ENCODE data around the gene RGL1. TPM values are rescaled to one million over a fixed set of nuclear protein-coding genes. Genes with fewer than 3 reads are reported as not detected.

Gene RGL1
- total and polyA plus RNA-seq, 9 of the 15 experiments (the other 6 are each of a cell fraction or from before 2014, with no cell fraction given) = under 0.01 to 0.07 (median 0.04) TPM

GRCh38 chr1:183787704-183788103 lies 17.2 kb upstream of the RGL1 start:
- H4K20me1 ChIP-seq (replicated peaks; ENCODE audit: control insufficient read depth, insufficient read depth, low read length) = no peaks in the 10 kb centered on the region
- no peaks in the 10 kb centered on the region for H3K9me3 ChIP-seq (replicated peaks; ENCODE audit: control insufficient read depth, insufficient read depth, low read depth, low read length)
- H3K36me3 ChIP-seq (ENCODE audit: control insufficient read depth, insufficient read depth, low read length) = no peaks in the 10 kb centered on the region
- no peak for ATAC-seq
- H3K27me3 ChIP-seq (ENCODE audit: control insufficient read depth in 2 of 2, insufficient read depth in 2 of 2, low read length in 2 of 2) = peaks cover 0 to 6% of the 10 kb centered on the region in 2 experiments; a peak in 2 of 5 replicates
- H3K9me1 ChIP-seq (ENCODE audit: control insufficient read depth, insufficient read depth, low read length) = no peaks in the 10 kb centered on the region
- WGBS (ENCODE audit: insufficient coverage, low coverage, missing lambda C conversion rate) = 0% methylated on average over 2 of the region's 2 CpGs
- CTCF ChIA-PET (ENCODE audit: low intra/inter-chr PET ratio) = no interaction called here
- H3K27ac ChIP-seq (ENCODE audit: extremely low read depth, low read depth, low read length) = no peak overlapping the region
- no peak for TF ChIP-seq BACH1 (tag; IDR thresholded peaks at IDR 0.05)
- no peak for TF ChIP-seq MXI1 (IDR thresholded peaks at IDR 0.05; ENCODE audit: low read depth, low read length)
- no peak for TF ChIP-seq DNMT1 (IDR thresholded peaks at IDR 0.05)
- no peak for TF ChIP-seq ZNF175 (CRISPR knock-in tag; IDR thresholded peaks at IDR 0.05; ENCODE audit: low read depth)
- TF ChIP-seq RBM39 (optimal IDR thresholded peaks at IDR 0.05; ENCODE audit: low read depth, low read length) = no peak
- TF ChIP-seq HEY1 (CRISPR knock-in tag; IDR thresholded peaks at IDR 0.05; ENCODE audit: borderline replicate concordance) = no peak
- H3K79me2 ChIP-seq (ENCODE audit: control insufficient read depth, insufficient read depth, low read length) = no peaks in the 10 kb centered on the region
- POLR2A ChIA-PET = no interaction called here
- no peak overlapping the region for H2AFZ ChIP-seq (ENCODE audit: low read depth, low read length)
- no TSS peak for BruUV-seq (replicated peaks)
- H3K4me2 ChIP-seq (ENCODE audit: insufficient read depth, low read length) = no peak overlapping the region
- H3K4me1 ChIP-seq (replicated peaks in 1 of 2; ENCODE audit: control insufficient read depth in 2 of 2, insufficient read depth in 2 of 2, low read length in 2 of 2) = no peaks in the 10 kb centered on the region
- H3K9ac ChIP-seq (ENCODE audit: insufficient read depth in 1 of 2, low read depth in 2 of 2, low read length in 2 of 2) = no peak overlapping the region
- DNase-seq (ENCODE audit: extremely low read depth in 1 of 4, low spot score in 3 of 4) = no peak
- intact Hi-C loops (cut with micrococcal nuclease) = no loop called here
- no peak for FAIRE-seq
- in situ Hi-C loops (cut with MboI) = no loop called here
- no peak overlapping the region for H3K4me3 ChIP-seq

- Histone ChIP-seq H3K79me2 (ENCODE audit: control insufficient read depth, insufficient read depth, low read length) (no peaks in the 10 kb centered on the region), H3K9me1 (ENCODE audit: control insufficient read depth, insufficient read depth, low read length) (no peaks in the 10 kb centered on the region), H3K27me3 (ENCODE audit: control insufficient read depth in 2 of 2, insufficient read depth in 2 of 2, low read length in 2 of 2) (no peaks in the 10 kb centered on the region), H3K9ac (ENCODE audit: insufficient read depth in 1 of 2, low read depth in 2 of 2, low read length in 2 of 2) (no peak overlapping the region), H2AFZ (ENCODE audit: low read depth, low read length) (no peak overlapping the region), H3K36me3 (ENCODE audit: control insufficient read depth, insufficient read depth, low read length) (no peaks in the 10 kb centered on the region), H4K20me1 (replicated peaks; ENCODE audit: control insufficient read depth, insufficient read depth, low read length) (no peaks in the 10 kb centered on the region), H3K27ac (ENCODE audit: extremely low read depth, low read depth, low read length) (no peak overlapping the region), H3K4me3 (no peak overlapping the region), H3K4me1 (replicated peaks in 1 of 2; ENCODE audit: control insufficient read depth in 2 of 2, insufficient read depth in 2 of 2, low read length in 2 of 2) (no peaks in the 10 kb centered on the region), H3K4me2 (ENCODE audit: insufficient read depth, low read length) (no peak overlapping the region), H3K9me3 (replicated peaks; ENCODE audit: control insufficient read depth, insufficient read depth, low read depth, low read length) (no peaks in the 10 kb centered on the region)
- BruUV-seq (replicated peaks) = no TSS peak
- FAIRE-seq (no peak), DNase-seq (ENCODE audit: extremely low read depth in 1 of 4, low spot score in 3 of 4) (no peak), ATAC-seq (no peak)
- TF ChIP-seq NCOA2 (IDR thresholded peaks at IDR 0.05; ENCODE audit: partially characterized antibody in 2 of 2) = no peak
- TF ChIP-seq RUNX1 (IDR thresholded peaks at IDR 0.05; ENCODE audit: low read depth) = no peak
- TF ChIP-seq PRMT5 (CRISPR knock-in tag; IDR thresholded peaks at IDR 0.05) = no peak
- no peak for TF ChIP-seq NR2C1 (IDR thresholded peaks at IDR 0.05)
- TF ChIP-seq NR2C1 (tag; IDR thresholded peaks at IDR 0.05) = no peak
- in situ Hi-C loops (cut with MboI) = no loop called here
- ChIA-PET CTCF (ENCODE audit: low intra/inter-chr PET ratio) (no interaction called here), POLR2A (no interaction called here)
- intact Hi-C loops (cut with micrococcal nuclease) = loop anchor here (10.0 kb wide), 1 partner anchor 63 kb away; no protein-coding TSS in a partner anchor
Observed at GRCh38 chr1:183791319-183791718, 13.6 kb upstream of the RGL1 start.

All from K562 (cell line).